Stimulated activated CD8-positive, alpha-beta memory T cell treated with anti-CD3 and anti-CD28 coated beads, Interleukin-15, amount 100 ng/mL, for 24 hours (primary cell): ENCODE results near the gene KDELR3.
A peak's percentile ranks its signal among the peaks of the same experiment; 100 is the strongest.

Experiments used
- DNase-seq: peaks from one replicate; pipeline ENCODE4 v3.0.0-alpha.2; 2020; ENCODE audit warnings: low read depth

Gene KDELR3

GRCh38 chr22:38467904-38468442 lies at the start of gene KDELR3:
Gene KDELR3 (plus strand): TSS chr22:38468096. CDS start chr22:38468234, 138 bp downstream.
- DNase-seq = peak; percentile 36

- no peak for DNase-seq
These were observed 49.3 kb upstream of the KDELR3 start for GRCh38 chr22:38418589-38418988.

GRCh38 chr22:38419121-38419857 lies 48.6 kb upstream of the KDELR3 start:
- DNase-seq = no peak

GRCh38 chr22:38419858-38420160 lies 48.1 kb upstream of the KDELR3 start:
- DNase-seq = no peak

- no peak for DNase-seq
These were observed 47.2 kb upstream of the KDELR3 start for GRCh38 chr22:38420734-38421133.

GRCh38 chr22:38422611-38423511 lies 45.0 kb upstream of the KDELR3 start:
- DNase-seq = no peak

- no peak for DNase-seq
These were observed 44.1 kb upstream of the KDELR3 start for GRCh38 chr22:38423512-38424503.

- DNase-seq = no peak
These were observed 43.3 kb upstream of the KDELR3 start for GRCh38 chr22:38424525-38425080.

GRCh38 chr22:38426628-38427027 lies 41.3 kb upstream of the KDELR3 start:
- DNase-seq = no peak

GRCh38 chr22:38427465-38427864 lies 40.4 kb upstream of the KDELR3 start:
- DNase-seq = no peak

GRCh38 chr22:38427940-38428339 lies 40.0 kb upstream of the KDELR3 start:
- no peak for DNase-seq

- DNase-seq = no peak
These were observed 39.2 kb upstream of the KDELR3 start for GRCh38 chr22:38428714-38429113.

- DNase-seq = no peak
These were observed 38.3 kb upstream of the KDELR3 start for GRCh38 chr22:38429499-38430068.

GRCh38 chr22:38431266-38432010 lies 36.5 kb upstream of the KDELR3 start:
- DNase-seq = no peak

GRCh38 chr22:38432264-38432663 lies 35.6 kb upstream of the KDELR3 start:
- no peak for DNase-seq

- DNase-seq = no peak
These were observed 34.0 kb upstream of the KDELR3 start for GRCh38 chr22:38433871-38434270.

- DNase-seq = no peak
These were observed 32.9 kb upstream of the KDELR3 start for GRCh38 chr22:38435010-38435409.

- DNase-seq = no peak
These were observed 31.9 kb upstream of the KDELR3 start for GRCh38 chr22:38435965-38436364.

GRCh38 chr22:38436629-38437395 lies 31.1 kb upstream of the KDELR3 start:
- DNase-seq = no peak

- DNase-seq = no peak
These were observed 30.5 kb upstream of the KDELR3 start for GRCh38 chr22:38437416-38437815.
